Measurements from ENCODE around the gene CIITA.

CIITA gene

DNA sequence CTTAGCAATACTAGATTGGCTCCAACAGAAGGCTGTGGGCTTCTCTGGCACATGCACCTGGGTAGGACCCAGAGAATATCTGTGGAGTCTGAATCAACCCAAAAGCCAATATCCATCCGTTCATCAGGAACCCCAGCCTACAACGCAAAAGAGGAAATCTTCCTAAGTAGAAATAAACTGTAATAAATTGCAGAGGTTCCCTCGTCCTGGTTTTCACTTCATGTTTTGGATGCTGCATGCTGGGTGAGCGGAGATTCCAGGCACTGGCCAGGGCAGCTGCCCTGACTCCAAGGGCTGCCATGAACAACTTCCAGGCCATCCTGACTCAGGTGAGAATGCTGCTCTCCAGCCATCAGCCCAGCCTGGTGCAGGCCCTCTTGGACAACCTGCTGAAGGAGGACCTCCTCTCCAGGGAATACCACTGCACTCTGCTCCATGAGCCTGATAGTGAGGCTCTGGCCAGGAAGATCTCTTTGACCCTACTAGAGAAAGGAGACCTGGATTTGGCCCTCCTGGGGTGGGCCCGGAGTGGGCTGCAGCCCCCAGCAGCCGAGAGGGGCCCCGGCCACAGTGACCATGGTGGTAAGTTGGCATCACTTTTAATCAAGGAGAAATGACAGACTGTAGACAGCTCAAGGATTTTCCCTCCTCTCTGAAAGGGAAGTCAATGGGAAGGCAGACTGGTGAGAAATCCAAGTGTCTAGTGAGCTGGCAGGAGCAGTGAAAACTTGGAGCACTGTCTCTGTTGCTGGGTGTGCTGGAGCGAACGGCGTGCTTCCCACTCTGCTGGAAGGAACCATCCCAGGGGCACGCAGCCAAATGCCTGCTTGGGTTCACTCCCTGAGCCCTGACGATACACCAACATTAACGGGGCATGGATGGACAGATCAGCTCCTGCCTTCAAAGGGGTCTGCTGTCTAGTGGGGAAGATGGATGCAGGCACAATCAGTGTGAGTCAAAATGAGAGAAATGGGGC, 10.7 kb upstream of the CIITA start:
- H3K4me3 ChIP-seq (ENCODE audit: low read length) = no peak overlapping the region
- DNase-seq (ENCODE audit: low read depth) = no peak
- TF ChIP-seq, protein P1, sequence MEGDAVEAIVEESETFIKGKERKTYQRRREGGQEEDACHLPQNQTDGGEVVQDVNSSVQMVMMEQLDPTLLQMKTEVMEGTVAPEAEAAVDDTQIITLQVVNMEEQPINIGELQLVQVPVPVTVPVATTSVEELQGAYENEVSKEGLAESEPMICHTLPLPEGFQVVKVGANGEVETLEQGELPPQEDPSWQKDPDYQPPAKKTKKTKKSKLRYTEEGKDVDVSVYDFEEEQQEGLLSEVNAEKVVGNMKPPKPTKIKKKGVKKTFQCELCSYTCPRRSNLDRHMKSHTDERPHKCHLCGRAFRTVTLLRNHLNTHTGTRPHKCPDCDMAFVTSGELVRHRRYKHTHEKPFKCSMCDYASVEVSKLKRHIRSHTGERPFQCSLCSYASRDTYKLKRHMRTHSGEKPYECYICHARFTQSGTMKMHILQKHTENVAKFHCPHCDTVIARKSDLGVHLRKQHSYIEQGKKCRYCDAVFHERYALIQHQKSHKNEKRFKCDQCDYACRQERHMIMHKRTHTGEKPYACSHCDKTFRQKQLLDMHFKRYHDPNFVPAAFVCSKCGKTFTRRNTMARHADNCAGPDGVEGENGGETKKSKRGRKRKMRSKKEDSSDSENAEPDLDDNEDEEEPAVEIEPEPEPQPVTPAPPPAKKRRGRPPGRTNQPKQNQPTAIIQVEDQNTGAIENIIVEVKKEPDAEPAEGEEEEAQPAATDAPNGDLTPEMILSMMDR (IDR thresholded peaks at IDR 0.05; ENCODE audit: insufficient read depth, low read depth, low read length, missing control alignments) = no peak

DNA sequence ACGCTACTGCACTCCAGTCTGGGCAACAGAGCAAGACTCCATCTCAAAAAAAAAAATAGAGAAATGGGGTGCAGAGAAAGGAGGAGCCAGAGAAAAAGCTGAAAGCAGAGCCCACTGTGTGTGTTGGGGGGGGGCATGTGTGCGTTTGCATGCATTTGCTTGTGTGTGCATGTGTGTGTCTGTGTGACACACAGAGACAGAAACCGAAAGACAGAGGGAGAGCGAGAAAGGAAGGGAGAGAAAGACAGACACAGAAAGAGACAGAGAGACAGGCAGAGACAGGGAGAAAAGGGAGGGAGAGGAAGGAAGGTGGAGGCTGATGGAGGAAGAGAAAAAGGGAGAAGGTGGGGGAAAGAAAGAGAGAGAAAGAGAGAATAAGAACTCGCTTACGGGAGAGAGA, 9.8 kb upstream of the CIITA start:
- TF ChIP-seq, protein P1 (IDR thresholded peaks at IDR 0.05; ENCODE audit: insufficient read depth, low read depth, low read length, missing control alignments) = no peak
- DNase-seq (ENCODE audit: low read depth) = no peak
- H3K4me3 ChIP-seq (ENCODE audit: low read length) = no peak overlapping the region

DNA sequence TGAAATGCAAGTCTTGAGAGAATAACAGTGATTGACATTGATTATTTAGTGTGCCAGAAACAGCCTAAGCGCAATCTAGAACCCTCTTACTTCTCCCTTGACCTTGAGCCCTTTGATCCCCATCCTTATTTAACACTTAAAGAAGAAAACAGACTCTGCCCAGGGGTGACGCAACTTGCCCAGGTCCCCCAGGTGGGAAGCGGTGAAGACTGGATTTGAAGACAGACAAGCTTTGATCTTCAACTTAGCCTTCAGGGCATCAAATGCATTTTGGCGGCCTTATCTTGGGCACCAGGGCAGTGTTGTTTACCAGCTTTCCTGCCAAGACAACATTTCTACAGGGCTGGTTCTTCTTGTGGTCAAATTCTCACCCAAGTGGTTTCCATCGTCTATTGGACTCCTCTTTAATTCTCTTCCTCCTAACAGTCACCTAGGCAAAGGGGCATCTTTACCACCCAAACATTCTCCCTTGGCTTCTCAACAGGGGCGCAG, 8.9 kb upstream of the CIITA start:
- TF ChIP-seq, protein P1 (IDR thresholded peaks at IDR 0.05; ENCODE audit: insufficient read depth, low read depth, low read length, missing control alignments) = no peak
- no peak overlapping the region for H3K4me3 ChIP-seq (ENCODE audit: low read length)
- DNase-seq (ENCODE audit: low read depth) = no peak

DNA sequence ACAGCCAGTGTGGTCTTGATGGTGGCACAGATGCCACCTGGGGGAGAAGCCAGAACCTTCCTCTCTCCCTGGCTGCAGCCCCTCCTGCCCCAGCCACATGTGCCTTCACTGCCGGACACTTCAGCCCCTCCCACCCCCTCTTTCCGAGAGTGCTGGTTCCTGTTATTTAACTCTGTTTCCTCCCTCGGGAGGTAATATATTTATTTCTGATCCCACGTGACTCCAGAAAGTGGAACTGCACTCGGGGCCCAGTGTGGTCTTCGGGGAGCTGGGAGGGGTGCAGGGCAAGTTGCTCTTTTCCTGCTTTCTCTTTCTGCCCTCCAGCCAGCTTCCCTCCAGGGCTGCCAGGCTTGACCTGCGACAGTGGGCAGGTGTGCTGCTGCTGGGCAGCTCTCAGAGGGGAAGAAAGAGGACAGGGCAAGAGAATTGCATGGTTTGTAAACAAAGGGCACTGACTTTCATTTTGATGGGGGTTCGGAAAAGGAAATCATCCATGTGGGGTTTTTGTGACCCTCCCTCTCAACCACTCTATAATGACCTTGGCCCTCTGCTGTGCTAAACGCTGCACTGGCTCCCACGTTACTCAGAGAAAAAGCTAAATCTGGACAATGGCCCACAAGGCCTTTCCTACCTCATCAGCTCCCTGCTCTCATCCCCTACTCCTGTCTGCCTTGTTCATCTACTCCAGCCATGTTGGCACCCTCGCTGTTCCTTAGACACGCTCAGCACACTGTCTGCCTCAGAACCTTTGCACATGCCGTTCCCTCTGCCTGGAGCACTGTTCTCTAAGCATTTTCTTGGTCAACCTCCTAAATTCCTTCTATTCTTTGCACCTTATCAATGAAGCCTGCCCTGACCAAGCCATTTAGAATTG, 8.2 kb upstream of the CIITA start:
- DNase-seq (ENCODE audit: low read depth) = no peak
- TF ChIP-seq, protein P1 (IDR thresholded peaks at IDR 0.05; ENCODE audit: insufficient read depth, low read depth, low read length, missing control alignments) = no peak
- no peak overlapping the region for H3K4me3 ChIP-seq (ENCODE audit: low read length)

DNA sequence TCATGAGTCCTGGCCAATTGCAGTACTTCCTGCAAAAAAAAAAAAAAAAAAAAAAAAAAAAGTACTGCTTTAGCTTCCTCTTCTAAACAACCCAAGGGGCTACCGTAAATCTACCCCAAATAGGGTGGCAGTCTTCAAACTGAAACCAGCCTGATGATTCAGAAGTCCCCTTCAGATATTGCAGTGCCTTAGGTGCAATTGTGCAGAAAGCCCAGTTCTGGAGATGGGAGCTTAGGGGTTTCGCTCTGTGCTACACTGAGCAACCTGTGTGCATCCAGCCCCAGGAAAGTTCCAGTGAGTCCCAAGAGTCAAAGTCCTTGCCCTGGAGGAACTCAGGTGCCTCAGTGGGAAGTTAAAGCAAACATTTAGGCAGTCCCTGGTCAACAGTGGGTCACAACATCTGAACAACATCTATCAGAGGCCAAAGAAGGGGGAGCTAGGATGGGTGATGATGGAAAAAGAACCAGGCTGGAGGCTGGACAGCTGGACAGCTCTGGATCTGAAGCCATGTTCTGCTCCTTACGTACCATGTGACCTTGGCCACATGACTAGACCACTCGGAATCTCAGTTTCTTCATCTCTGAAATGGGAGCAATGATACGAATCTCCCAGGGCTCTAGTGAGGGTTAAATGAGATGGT, 6.7 kb upstream of the CIITA start:
- TF ChIP-seq, protein P1 (IDR thresholded peaks at IDR 0.05; ENCODE audit: insufficient read depth, low read depth, low read length, missing control alignments) = no peak
- no peak overlapping the region for H3K4me3 ChIP-seq (ENCODE audit: low read length)
- DNase-seq (ENCODE audit: low read depth) = no peak

DNA sequence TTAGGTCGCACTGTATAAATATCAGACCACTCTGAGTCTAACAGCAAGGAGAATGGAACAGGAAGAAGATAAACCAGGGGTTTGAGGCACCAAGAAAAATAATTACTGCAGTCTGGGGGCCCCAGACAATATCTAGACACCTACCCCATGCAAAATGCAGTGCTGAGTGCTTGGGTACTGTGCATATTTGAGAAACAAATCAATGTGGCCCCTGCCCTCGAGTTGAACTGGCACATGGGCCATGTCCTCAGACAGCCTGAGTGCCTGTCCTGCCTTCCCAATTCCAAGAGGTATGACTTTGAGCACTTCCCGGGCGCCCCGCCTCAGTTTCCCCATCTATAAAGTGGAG, 6.2 kb upstream of the CIITA start:
- no peak overlapping the region for H3K4me3 ChIP-seq (ENCODE audit: low read length)
- DNase-seq (ENCODE audit: low read depth) = no peak
- TF ChIP-seq, protein P1 (IDR thresholded peaks at IDR 0.05; ENCODE audit: insufficient read depth, low read depth, low read length, missing control alignments) = no peak
